Melanocyte of skin (primary cell): ENCODE data around the gene MDC1. TPM values are rescaled to one million over a fixed set of nuclear protein-coding genes. Genes with fewer than 3 reads are reported as not detected.

Experiments used
- small RNA-seq, 2 donors: library from RNA; depleted of rRNA; stranded (forward); fragments of <200 nt; gene quantifications; one replicate each; pipeline ENCODE3, GENCODE V24; 2012
- total RNA-seq, 2 donors: library from RNA; depleted of rRNA; stranded (reverse); fragments of >200 nt; gene quantifications; 2 replicates each; pipeline ENCODE4 v1.2.3, GENCODE V29; 2012

Gene MDC1, protein sequence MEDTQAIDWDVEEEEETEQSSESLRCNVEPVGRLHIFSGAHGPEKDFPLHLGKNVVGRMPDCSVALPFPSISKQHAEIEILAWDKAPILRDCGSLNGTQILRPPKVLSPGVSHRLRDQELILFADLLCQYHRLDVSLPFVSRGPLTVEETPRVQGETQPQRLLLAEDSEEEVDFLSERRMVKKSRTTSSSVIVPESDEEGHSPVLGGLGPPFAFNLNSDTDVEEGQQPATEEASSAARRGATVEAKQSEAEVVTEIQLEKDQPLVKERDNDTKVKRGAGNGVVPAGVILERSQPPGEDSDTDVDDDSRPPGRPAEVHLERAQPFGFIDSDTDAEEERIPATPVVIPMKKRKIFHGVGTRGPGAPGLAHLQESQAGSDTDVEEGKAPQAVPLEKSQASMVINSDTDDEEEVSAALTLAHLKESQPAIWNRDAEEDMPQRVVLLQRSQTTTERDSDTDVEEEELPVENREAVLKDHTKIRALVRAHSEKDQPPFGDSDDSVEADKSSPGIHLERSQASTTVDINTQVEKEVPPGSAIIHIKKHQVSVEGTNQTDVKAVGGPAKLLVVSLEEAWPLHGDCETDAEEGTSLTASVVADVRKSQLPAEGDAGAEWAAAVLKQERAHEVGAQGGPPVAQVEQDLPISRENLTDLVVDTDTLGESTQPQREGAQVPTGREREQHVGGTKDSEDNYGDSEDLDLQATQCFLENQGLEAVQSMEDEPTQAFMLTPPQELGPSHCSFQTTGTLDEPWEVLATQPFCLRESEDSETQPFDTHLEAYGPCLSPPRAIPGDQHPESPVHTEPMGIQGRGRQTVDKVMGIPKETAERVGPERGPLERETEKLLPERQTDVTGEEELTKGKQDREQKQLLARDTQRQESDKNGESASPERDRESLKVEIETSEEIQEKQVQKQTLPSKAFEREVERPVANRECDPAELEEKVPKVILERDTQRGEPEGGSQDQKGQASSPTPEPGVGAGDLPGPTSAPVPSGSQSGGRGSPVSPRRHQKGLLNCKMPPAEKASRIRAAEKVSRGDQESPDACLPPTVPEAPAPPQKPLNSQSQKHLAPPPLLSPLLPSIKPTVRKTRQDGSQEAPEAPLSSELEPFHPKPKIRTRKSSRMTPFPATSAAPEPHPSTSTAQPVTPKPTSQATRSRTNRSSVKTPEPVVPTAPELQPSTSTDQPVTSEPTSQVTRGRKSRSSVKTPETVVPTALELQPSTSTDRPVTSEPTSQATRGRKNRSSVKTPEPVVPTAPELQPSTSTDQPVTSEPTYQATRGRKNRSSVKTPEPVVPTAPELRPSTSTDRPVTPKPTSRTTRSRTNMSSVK (N-terminal part only)
- total RNA-seq, result 10 to 100 TPM in 1 of 2 donors, 1 to 10 TPM in 1; 6.9 to 11.7 TPM

DNA sequence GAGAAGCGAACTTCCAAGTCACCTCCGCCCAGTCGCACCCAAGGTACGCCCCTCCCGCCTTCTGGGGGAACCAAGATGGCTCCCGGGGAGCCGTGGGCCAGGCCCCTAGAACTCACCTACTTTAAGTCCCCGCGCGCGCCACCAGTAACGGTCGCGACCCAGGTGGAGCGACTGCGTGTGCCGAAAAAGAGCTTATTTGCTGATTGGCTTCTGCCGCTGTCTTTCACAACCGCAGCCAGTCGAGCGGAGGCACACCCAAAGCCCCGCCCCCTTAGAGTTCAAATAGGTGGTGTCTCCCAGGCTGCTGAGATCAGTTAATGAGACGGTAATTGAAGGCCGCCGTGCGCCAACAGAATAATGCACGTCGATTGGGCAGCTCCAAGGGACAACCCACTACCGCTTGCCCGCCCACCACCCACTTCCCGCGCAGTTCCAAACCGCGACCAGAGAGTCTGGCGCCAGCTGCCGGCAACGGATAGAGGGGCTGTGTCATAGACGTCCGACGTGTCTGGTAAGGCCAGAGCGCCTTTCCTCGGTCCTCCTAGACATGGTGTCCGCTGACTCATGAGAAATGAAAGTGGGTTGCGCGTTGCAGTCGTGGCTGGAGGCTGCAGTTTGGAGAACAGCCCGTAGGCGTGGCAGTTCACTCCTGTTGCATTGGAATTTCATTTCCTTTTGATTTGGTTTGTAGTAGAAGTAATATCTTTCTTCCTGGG is at the start of gene MDC1:
Gene MDC1, minus strand, starts transcription at position 153 of the 716 bp plus-strand sequence. CDS start 2,106 bp downstream, outside the sequence.

DNA sequence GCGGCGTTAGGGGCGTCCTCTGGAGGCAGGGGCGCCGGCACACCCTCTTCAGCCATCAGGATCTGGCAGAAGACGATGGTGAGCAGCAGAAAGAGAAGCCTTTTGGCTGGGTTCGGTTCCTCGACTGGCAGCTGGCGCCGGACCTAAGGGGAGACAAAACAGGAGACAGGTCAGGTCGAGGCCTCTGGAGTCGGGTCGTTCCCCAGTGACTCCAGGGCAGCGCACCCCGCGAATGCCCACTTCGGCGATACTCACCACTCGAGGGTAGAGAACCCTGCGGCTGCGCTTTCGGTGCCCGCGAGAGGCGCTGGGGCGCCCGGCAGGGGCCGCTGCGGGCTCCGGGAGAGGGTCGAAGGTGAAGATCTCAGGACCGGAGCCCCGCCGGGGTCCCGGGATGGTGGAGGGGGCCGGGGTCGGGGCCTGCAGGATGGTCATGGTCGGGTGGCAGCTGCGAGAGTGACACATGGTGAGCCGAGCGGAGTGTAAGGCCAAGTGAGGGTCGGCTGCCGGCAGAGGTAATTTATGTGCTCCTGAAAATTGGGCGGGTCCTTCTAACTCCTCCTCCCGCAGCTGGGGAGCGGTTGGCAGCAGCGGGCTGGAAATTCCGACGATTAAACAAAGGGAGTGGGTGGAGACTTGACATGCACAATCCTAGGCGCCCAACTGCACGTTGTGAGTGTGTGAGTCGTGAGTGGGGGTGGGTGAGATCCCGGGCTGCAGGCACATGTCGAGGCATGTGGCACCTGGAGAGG is 27.1 kb upstream of the MDC1 start, which contains the start of gene IER3:
Gene IER3, minus strand, starts transcription at position 494 of the 752 bp plus-strand sequence. Its CDS starts 29 bp downstream, at position 465.

GRCh38 chr6:30742316-30743098 is 25.4 kb upstream of the MDC1 start, which contains the start of gene FLOT1:
TSS of gene FLOT1 (minus strand) at chr6:30742687. CDS start at chr6:30742189, 498 bp downstream.

DNA sequence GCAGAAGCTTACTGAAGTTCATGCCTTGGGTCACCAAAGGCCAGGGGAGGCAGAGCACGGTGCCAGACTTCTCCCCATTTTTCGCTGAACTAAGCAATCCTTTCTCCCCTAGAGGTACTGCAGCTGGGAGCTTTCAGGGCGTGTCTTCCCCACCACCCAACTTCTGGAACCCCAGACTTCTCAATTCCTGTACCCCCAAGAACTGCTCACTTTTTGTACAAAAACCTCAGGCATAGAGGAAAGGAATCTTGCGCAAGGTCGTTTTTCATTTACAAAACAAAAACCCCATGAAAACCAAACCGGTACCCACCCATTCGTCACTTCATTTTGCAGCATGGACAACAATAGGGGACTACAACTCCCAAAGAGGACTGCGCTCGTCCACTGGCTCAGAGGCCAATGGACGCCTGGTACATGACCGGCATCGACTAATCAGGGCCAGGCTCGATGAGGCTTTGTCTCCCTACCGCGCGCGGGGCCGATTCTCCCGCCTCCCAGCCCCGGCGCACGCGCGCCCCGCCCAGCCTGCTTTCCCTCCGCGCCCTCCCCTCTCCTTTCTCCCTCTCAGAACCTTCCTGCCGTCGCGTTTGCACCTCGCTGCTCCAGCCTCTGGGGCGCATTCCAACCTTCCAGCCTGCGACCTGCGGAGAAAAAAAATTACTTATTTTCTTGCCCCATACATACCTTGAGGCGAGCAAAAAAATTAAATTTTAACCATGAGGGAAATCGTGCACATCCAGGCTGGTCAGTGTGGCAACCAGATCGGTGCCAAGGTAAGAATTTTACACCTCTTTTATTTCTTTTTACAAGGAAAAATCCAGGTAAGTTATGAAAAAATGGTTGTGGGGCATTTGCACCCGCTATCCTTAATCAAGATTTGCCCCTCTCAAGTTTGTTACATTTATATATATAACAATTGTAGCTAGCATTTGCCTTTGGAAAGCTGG is 3.0 kb upstream of the MDC1 start, which contains the start of gene TUBB:
Gene TUBB, plus strand, starts transcription at position 562 of the 947 bp plus-strand sequence. Its CDS starts 155 bp downstream, at position 717.

DNA sequence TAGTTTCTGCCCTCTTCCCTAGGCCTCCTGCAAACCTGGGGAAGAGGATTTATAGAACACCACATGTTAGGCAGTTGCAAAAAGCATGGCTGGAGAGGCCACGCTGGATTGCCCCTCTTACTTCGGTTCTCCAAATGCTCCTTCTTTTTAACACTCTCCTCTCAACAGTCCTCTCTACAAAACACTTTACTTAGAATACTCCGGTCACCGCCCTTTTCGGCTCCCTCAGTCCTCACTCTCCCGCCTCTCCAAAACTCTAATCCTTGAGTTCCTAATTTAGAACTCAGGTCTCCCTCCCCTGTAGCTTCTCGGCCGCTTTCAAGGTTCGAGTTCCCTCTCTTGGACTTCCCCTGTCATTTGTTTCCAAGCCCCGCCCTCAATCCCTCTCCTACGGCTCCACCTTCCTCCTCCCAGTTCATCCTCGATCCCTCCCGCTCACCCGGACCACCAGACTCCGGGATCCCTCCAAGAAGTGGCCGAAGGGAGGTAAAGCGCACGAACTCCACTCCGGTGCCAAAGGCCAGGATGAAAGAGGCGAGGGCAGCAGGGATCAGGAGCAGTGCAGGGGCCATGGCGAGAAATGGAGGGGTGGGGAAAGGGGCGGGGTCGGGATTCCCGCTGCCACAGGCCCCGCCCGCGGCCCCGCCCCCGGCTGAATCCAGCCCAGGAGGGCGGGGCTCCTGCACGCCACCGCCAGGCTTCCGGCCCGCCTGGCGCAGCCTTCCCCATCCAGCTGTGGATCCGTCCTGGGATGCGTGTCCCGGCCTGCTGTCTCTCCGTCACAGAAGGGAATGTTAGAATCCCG is 26.5 kb downstream of the MDC1 start, which contains the start of gene NRM:
Gene NRM, minus strand, starts transcription at position 582 of the 805 bp plus-strand sequence. Its CDS starts 10 bp downstream, at position 572.

DNA sequence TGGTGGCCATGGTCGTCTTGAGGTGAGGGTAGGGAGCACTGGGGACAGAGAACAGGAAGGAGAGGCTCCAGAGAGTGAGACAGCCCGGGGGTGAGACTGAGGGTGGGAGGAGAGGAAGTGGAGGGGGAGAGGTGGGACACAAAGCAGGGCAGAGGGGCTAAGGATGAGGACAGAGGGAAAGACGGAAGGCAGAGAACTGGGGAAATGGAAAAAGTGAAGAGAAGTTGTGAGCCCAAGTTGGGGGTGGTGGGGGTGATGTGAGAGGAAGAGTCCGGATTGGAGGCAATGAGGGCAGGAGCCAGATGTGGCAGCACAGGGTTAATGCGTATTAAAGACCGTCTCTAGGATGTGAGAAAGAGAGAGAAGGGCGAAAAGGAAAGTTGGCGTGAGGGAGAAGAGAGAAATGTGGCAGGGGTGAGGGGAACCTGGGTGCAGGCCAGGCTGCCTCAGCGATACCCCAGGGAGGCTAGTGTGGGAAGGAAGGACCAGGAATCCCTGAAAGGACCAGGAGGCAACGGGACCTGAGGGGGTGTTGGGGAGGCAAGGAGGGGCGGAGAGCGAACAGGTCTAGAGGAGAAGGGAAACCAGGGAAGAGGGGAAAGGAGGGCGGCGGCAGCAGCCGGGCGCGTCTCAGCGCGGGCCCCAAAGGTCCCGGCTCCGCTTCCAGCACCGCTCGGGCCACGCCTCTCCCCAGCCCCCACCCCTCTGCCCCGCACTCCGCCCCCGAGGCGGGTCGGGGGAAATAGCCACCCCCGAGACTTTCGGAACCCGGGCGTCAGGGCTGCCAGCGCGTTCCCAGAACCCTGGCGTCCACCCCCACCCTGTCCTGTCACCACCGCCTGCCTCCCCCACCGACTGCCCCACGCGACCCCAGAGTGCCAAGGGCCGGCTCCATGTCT is 30.8 kb downstream of the MDC1 start, which contains the start of gene PPP1R18:
Gene PPP1R18, minus strand, starts transcription at position 637 of the 899 bp plus-strand sequence. Its CDS starts 627 bp downstream, at position 10.

DNA sequence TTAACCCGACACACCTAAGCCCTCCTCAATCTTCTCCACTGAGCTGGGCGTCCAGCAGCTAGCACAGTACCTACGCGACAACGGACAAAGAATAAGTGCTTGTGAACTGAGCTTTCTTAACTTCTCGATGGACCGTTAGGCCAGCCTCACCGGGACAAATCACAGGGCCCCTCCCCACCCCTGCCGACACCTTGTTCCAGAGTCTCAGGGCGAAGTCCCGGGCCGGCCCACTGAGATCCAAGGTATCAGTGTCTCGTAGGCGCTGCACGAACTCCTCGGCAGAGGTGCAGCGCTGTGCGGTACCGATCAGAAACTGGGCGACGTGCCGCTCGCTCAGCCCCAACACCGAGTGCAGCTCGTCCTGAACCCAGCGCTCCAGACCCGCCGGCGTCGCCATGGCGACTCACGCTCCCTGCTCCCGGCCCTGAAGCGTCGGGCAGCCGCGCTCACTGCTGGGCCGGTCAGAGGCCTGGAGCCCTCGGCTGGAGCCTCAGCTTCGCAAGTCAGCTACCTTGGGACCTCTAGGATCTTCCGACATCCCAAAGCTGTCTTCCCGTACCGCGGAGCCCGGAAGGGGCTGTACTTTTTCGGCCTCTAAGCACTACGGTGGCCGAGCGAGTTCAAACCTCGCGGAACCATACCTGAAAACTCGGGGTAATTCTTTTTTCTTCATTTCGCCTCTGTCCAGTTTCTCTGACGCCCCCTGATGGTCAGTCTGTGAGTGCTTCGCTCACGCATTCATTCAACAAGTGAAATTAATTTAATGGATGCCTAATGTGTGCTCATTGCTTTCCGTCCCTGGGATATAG is 44.4 kb downstream of the MDC1 start, which contains the start of gene DHX16:
Gene DHX16, minus strand, starts transcription at position 562 of the 809 bp plus-strand sequence. Its CDS starts 165 bp downstream, at position 397.

Small RNA genes within 50 kb of the gene (small RNA-seq; reads per million reads assigned to genes)
- 0 reads per million in 2 donors for gene RF00019
- gene RN7SL353P, result 0 reads per million in 2 donors

Other genes starting within 250 kb of the MDC1 start
- 100 to 1,000 TPM; 532 to 662 TPM for gene HLA-E, start 227.8 kb downstream of the MDC1 start, total RNA-seq
- 10 to 100 TPM; 40.3 to 41.0 TPM for gene GNL1, start 160.8 kb downstream of the MDC1 start, total RNA-seq
- 10 to 100 TPM in 1 of 2 donors, 1 to 10 TPM in 1; 5.9 to 12.7 TPM for gene PRR3, start 160.0 kb downstream of the MDC1 start, total RNA-seq
- gene ABCF1, start 145.8 kb downstream of the MDC1 start, total RNA-seq, result 10 to 100 TPM; 53.3 to 74.7 TPM
- gene PPP1R10, start 100.0 kb downstream of the MDC1 start, total RNA-seq, result 10 to 100 TPM; 47.3 to 49.2 TPM
- 100 to 1,000 TPM in 1 of 2 donors, 10 to 100 TPM in 1; 88.4 to 117 TPM for gene MRPS18B, start 99.4 kb downstream of the MDC1 start, total RNA-seq
- gene ATAT1, start 90.4 kb downstream of the MDC1 start, total RNA-seq, result 1 to 10 TPM; 4.1 to 6.7 TPM
- gene C6orf136, start 70.1 kb downstream of the MDC1 start, total RNA-seq, result 1 to 10 TPM; 5.2 to 7.3 TPM
- gene DHX16, start 44.3 kb downstream of the MDC1 start, total RNA-seq, result 10 to 100 TPM; 31.7 to 43.6 TPM
- gene PPP1R18, start 30.6 kb downstream of the MDC1 start, total RNA-seq, result 10 to 100 TPM; 25.5 to 49.3 TPM
- gene NRM, start 26.3 kb downstream of the MDC1 start, total RNA-seq, result 1 to 10 TPM; 4.5 to 10.0 TPM
- 1,000 to 10,000 TPM in 1 of 2 donors, 100 to 1,000 TPM in 1; 471 to 1,023 TPM for gene TUBB, start 3.1 kb upstream of the MDC1 start, total RNA-seq
- gene FLOT1, start 25.4 kb upstream of the MDC1 start, total RNA-seq, result 100 to 1,000 TPM; 115 to 173 TPM
- gene IER3, start 27.3 kb upstream of the MDC1 start, total RNA-seq, result 100 to 1,000 TPM; 106 to 125 TPM
- 10 to 100 TPM; 16.2 to 17.0 TPM for gene DDR1, start 167.2 kb upstream of the MDC1 start, total RNA-seq
- gene GTF2H4, start 190.9 kb upstream of the MDC1 start, total RNA-seq, result 10 to 100 TPM; 12.0 to 17.3 TPM
- 10 to 100 TPM; 19.3 to 24.8 TPM for gene VARS2, start 197.0 kb upstream of the MDC1 start, total RNA-seq
- not detected for gene SFTA2, start 214.9 kb upstream of the MDC1 start, total RNA-seq
- gene MUCL3, start 223.7 kb upstream of the MDC1 start, total RNA-seq, result not detected